HG03280 (cell line): ENCODE measurements around the gene COL6A6.
"Not testable (repeated sequence)": the region's sequence is repeated elsewhere in the genome, so short reads cannot be mapped to it uniquely, and the experiment has no call there.

ENCODE experiments used
- ATAC-seq: cut with Tn5 transposase; IDR thresholded peaks from one replicate; pipeline ENCODE4 v1.9.1; 2021; ENCODE audit warnings: mild to moderate bottlenecking, moderate library complexity; ENCODE audit not compliant: unreplicated experiment

The COL6A6 gene

DNA sequence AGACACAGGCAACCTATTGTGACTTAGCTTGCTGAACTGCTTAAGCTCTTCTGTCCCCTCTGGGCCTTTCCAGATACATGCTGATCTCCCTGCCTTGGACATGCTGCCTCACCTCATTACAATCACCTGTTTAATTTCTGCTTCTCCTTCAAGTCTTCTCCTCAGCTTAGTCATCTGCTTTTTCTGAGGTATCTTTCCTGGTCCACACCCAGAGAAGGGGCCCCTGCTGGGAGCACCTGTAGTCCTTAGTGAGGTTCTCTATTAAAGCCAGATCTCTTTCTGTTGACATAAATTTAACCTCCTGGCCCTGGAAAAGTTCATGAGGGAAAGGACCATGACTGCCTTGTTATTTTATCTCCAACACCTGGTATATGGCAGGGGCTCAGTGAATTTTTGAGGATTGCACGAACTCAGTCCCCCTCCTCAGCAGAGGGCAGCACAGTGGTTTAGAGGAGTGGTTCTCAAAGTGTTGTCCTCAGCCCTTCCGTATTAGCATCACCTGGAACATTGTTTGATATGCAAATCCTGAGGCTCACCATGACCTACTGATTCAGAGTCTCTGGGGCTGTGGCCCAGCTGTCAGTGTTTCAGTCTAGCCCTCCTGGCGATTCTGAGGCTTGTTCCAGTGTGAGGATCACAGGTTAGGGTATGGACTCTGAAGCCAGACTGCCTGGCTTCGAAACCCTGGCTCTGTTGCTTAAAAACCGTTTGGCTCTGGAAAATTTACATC lies 12.7 kb downstream of the COL6A6 start:
- no peak for ATAC-seq

DNA sequence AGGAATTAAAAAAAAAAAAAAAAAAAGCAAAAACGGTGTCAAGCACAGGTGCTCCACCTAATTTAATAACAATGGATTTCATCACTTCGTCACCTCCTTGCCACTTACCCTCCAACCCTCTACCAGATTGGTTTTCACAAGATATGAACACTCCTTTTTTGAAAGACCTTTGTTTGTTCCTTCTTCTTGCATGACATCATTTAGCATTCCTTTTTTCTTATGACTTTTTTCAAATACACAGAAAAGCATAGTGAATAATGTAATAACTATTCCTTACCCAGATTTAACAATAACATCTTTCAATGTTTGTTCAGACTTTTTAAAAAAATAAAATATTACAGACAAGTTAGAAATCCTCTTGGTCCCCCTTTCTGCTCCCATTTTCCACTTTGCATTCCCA lies 16.3 kb downstream of the COL6A6 start:
- no peak for ATAC-seq

DNA sequence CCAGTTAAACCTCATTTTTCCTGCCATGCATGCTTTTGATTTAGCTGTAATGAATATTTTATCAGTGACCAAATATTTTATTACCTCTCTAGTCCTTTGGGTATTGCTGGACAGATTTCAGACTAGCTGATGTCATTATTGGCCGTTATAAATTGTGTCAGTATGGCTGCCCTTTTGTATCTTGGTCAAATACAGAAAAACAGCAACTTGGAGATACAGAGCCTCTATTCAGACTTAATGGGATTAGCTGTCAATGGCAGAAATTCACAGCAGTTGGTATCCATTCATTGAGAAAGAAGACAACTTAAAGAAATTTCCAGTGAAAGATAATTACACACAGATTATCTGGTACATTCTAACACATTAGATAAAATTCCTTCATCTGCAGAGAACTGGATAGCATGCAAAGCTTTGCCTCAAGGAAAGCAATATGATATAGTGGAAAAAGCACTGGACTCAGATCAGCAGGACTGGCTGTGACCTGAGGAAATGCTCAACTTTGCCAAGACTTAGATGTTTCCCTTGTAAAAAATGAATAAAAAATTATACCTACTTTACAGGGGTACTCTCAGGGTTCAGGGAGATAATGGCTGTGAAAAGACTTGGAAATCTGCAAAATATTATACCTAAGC lies 20.8 kb downstream of the COL6A6 start:
- no peak for ATAC-seq

DNA sequence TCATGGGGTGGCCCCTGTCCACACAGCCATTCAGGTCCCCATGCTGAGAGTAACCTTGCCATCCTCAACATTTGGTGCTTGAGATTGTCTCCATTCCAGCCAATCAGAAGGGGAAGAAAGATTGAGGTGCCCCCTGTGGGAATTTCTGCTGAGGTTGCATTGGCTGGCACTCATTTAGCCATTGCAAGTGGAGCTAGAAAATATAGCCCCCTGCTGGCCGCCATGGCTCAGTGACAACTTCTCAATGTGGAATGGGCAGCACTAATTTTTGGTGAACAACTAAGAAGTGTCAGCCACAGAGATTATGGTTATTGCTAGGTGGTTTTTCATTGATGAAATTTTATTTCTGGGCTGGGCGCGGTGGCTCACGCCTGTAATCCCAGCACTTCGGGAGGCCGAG lies 22.0 kb downstream of the COL6A6 start:
- ATAC-seq = no peak

DNA sequence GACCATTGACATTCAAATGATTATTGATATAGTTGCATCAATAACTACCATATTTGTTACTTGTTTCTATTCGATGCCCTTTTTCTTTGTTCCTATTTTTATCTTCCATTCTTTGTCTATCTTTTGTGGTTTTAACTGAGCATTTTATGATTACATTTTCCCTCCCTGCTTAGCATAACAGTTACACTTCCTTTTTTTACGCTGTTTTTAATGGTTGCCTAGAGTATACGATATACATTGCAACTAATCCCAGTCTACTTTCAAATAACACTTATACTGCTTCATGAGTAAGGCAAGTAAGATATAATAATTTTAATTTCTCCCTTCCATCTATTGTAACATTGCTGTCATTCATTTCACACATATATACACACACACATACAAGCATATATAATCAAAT lies 26.3 kb downstream of the COL6A6 start:
- ATAC-seq = no peak

DNA sequence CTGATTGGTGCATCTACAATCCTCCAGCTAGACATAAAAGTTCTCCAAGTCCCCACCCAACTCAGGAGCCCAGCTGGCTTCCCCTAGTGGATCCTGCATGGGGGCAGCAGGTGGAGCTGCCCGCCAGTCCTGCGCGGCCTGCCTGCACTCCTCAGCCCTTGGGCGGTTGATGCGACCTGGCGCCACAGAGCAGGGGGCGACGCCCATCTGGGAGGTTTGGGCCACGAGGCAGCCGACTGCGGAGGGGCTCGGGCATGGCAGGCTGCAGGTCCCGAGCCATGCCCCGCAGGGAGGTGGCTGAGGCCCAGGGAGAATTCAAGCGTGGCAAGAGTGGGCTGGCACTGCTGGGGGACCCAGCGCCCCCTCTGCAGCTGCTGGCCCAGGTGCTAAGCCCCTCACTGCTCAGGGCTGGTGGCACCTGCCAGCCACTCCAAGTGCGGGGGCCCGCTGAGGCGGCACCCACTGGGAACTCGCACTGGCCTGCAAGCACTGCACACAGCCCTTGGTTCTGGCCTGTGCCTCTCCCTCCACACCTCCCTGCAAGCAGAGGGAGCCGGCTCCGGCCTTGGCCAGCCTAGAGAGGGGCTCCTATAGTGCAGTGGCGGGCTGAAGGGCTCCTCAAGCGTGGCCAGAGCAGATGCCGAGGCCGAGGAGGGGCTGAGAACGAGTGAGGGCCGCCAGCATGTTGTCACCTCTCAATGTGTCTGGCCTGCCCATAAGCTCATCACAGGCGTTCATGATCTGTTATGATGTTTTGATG lies 30.1 kb downstream of the COL6A6 start:
- no peak for ATAC-seq

DNA sequence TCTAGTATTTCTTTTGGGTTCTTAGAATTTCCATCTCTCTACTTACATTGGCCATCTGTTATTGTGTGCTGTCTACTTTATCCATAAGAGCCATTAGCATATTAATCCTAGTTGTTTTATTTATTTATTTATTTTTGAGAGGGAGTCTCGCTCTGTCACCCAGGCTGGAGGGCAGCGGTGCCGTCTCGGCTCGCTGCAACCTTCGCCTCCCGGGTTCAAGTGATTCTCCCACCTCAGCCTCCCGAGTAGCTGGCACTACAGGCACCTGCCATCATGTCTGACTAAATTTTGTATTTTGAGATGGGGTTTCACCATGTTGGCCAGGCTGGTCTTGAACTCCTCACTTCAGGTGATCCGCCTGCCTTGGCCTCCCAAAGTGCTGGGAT lies 30.7 kb downstream of the COL6A6 start:
- ATAC-seq = not testable (repeated sequence)

DNA sequence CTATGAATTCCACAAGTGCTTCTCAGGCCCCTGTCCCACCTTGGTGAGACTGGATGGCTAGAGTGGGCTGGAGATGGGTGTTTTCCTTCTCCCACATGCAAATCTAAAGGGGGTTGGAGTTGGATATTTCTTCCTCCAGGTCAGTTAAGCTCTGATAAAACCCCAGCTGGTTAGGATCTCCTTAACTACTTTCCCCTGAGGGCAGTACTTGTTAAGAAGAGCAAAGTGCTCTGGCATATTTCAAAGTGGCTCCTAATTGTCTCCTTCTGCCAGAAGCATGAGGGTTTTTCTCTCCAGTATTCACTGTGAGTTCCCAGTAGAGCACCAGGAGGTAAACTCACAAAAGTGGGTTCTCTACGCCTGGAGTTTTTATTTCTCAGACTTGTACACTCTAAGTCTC lies 31.4 kb downstream of the COL6A6 start:
- ATAC-seq = no peak

DNA sequence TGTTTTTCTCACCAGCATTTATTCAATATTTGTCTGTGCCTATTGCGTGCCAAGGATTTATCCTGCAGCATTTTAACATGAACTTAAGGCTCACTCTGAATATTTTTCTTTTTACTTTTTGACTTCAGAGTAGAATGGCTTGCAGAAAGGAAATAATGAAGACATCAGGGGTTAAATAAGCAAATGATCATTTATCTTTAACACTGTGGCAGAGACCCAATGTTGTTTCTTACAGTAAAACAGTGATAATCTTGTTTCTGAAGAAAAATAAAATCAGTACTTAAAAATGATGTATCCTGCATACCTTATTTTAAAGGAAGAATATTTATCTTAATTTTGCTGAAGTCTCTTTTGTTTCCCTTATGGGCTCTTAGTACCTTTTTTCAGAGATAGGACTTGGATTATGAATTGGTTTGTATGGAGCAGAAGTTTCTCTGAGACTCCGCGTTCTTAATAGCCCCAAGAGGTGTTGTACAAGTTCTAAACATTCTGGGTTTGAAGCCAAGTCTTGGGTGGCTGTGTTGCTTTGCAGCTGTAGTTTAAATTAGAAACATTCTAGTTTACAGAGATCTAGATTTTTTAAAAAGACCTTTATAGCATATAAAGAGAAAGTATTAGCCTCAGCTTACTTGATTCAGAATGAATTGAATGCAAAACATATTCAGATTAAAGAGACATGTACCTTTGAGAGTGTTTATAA lies 40.5 kb downstream of the COL6A6 start:
- no peak for ATAC-seq

DNA sequence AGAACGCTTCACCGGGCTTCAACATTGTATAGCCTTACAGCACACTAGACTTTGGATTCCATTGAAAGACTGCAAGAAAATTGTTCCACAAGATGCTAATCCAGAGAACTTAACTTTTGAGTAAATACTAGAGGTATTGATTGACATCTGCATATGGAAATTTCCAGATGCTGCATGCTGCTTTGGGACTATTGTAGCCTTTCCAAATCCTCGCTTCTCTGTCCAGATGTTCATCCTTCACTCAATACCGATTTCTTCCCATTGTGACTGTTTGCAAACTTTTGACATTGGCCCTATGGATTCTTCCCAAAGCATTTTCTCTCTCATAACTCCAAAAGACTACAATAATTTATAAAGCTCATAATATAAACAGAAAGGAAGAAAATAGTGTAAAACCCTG lies 41.4 kb downstream of the COL6A6 start:
- no peak for ATAC-seq

DNA sequence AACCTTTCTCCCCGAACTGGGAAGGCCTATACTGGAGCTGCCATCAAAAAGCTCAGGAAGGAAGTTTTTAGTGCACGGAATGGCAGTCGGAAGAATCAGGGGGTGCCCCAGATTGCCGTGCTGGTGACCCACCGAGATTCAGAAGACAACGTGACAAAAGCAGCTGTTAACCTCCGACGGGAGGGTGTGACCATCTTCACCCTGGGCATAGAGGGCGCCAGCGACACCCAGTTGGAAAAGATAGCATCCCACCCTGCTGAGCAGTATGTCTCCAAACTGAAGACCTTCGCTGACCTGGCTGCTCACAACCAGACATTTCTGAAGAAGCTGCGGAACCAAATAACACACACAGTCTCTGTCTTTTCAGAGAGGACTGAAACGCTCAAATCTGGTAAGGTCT lies 48.2 kb downstream of the COL6A6 start:
- no peak for ATAC-seq
